ENCODE results near the gene LEP. TPM values are rescaled to one million over a fixed set of nuclear protein-coding genes. Genes with fewer than 3 reads are reported as not detected.

The LEP gene
- total RNA-seq (2022; extraction: Qiagen RNA extraction; ENCODE audit: low read depth): not detected in 5 replicates

GRCh38 chr7:128240696-128241386 lies at the start of gene LEP:
Gene LEP, plus strand, starts transcription at chr7:128241278. Its CDS starts 10,741 bp downstream, at chr7:128252019.

Other genes with a start within 250 kb of the LEP start
- not detected in 5 replicates for gene LRRC4, start 209.8 kb upstream of the LEP start, total RNA-seq (2022; extraction: Qiagen RNA extraction; ENCODE audit: low read depth)
- gene RBM28, start 102.6 kb downstream of the LEP start, total RNA-seq (2022; extraction: Qiagen RNA extraction; ENCODE audit: low read depth): 54.7 to 68.5 TPM (median 58.8 TPM) in 5 replicates
- gene PRRT4, start 120.4 kb downstream of the LEP start, total RNA-seq (2022; extraction: Qiagen RNA extraction; ENCODE audit: low read depth): 0.34 to 0.63 TPM (median 0.41 TPM) in 5 replicates
- gene IMPDH1, start 168.7 kb downstream of the LEP start, total RNA-seq (2022; extraction: Qiagen RNA extraction; ENCODE audit: low read depth): 75.0 to 96.8 TPM (median 88.2 TPM) in 5 replicates
- 19.0 to 21.7 TPM (median 20.2 TPM) in 5 replicates for gene HILPDA, start 214.6 kb downstream of the LEP start, total RNA-seq (2022; extraction: Qiagen RNA extraction; ENCODE audit: low read depth)
- gene METTL2B, start 235.5 kb downstream of the LEP start, total RNA-seq (2022; extraction: Qiagen RNA extraction; ENCODE audit: low read depth): 24.3 to 26.7 TPM (median 25.1 TPM) in 5 replicates

Measured in A549 treated with CpdA at 1 μM for 4 hours (cell line).